ENCODE data around the gene OR1F1.
"Not testable (repeated sequence)": the region's sequence is repeated elsewhere in the genome, so short reads cannot be mapped to it uniquely, and the experiment has no call there.

OR1F1 gene

DNA sequence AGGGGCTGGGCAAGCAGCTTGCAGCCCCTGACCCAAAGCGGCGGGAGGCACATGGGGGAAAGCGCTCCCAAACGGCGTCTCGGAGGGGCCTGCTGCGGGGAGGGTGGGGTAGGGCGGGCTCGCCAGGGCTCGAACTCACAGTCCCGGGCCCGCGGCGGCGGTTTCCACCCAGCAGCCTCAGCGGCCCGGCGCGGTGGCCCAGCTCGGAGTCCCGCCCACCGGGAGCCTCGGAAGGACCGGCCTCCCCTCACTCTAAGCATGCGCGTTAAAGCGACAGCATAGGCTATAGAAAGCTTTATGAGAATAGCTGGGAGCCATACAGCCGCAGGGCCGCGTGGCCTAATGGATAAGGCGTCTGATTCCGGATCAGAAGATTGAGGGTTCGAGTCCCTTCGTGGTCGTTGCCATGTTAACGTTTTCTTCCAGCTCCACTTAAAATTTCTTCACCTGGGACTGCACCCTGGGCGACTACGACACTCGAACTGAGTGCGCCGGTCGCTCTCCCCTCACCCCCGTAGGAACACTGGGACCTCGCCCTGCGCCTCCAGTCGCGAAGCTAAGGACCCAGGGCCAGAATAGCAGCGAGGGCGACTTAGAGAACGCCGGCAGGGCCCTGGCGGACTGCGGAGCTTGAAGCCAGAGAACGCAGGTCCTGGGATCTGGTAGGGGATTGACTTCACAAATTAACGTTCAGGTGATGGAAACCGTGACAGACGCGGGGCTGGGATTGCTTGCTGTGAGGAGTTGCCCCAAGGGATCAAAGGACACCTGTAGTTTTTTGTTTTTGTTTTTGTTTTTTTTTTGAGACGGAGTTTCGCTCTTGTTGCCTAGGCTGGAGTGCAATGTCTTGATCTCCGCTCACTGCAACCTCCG is 37.4 kb upstream of the OR1F1 start:
- DNase-seq (ENCODE audit: low read depth in 2 of 3, low spot score in 2 of 3) = peak; percentile 99 to 100 (median 100)

DNA sequence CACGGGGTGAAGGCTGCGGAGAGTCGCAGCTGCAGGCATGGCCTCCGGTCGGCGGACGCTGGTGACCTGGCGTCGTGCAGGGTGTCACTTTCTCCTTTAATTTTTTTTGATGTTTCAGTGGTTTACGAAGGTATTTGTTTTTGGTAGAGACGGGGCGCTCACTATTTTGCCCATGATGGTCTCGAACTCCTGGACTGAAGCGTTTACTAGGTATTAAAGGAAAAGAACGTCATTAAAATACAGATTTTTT is 36.1 kb upstream of the OR1F1 start:
- no peak for DNase-seq (ENCODE audit: low read depth in 2 of 3, low spot score in 2 of 3)

DNA sequence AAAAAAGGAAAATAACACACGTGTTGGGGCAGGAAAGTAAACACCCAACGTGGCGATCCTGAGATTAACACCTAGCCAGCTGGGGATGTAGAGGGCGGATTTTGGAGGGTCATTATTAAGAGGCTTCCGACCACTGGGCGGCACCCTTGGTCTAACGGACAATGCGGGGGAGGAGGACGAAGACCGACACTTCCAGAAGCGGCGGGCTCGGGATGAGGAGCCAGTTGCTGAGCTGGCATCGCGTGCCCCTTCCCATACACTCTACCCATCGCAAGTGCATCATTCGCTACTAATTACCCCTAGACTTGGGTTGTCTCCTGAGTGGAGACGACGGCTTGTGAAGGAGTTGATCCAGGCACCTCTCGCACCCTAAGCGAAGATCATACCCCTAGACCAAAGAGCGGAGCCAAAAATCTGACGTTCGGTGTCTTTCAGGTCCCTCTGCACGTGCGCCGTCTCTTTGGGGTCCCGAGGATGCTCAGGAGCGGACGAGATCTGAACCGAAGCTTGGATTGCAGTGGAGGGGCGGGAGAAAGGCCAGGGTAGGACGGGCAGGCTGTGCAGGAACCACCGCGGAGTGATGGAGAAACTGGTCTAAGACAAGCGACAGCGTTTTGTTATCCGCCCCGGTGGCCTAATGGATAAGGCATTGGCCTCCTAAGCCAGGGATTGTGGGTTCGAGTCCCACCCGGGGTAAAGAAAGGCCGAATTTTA is 35.6 kb upstream of the OR1F1 start:
- DNase-seq (ENCODE audit: low read depth in 2 of 3, low spot score in 2 of 3) = peak; percentile 83 to 99 (median 99)

- DNase-seq (ENCODE audit: low read depth in 2 of 3, low spot score in 2 of 3) = no peak
Measured at GRCh38 chr16:3152991-3153368, 35.0 kb upstream of the OR1F1 start.

GRCh38 chr16:3155181-3155580 is 32.8 kb upstream of the OR1F1 start:
- no peak for DNase-seq (ENCODE audit: low read depth in 2 of 3, low spot score in 2 of 3)

DNA sequence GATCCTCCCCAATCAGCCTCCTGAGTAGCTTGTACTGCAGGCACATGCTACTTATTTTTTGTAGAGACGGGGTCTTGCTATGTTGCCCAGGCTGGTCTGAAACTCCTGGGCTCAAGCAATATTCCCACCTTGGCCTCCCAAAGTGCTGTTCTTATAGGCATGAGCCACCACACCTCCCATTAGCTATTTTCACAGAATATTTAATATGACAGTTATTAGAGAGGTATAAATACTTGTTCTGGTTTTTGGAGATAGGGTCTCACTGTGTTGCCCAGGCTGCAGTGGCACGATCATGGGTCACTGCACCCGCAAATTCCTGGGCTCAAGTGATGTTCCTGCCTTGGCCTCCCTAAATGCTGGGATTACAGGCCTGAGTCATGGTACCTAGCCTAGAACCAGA is 32.0 kb upstream of the OR1F1 start:
- no peak for DNase-seq (ENCODE audit: low read depth in 2 of 3, low spot score in 2 of 3)

DNA sequence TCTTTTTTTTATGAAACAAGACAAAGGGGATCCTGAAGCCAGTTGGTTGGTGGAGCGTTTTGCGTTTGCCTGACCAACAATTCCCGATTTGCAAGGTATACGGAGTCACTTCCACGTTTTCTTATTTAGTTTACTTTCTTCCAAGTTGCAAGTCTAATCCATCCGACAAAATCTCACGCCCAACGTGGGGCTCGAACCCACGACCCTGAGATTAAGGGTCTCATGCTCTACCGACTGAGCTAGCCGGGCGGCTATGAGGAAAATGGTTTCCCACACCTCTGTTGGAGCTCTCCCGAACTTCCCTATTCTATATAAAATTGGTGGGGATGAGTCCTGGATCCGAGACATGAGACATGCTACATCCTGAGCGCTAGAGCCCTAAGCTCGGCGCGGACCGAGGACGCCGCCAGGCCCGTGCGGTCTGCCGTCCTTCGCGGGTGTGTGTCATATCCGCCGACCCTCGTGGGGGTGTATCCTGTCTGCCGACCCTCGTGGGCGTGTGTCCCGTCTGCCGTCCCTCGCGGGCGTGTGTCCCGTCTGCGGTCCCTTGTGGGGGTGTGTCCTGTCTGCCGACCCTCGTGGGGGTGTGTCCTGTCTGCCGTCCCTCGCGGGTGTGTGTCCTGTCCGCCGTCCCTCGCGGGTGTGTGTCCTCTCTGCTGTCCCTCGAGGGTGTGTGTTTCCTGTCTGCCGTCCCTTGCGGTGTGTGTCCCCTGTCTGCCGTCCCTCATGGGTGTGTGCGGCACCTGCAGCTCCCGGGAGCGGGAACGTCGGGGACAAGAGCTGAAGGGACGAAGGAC is 30.6 kb upstream of the OR1F1 start:
- peak in 1 of 3 experiments; percentile 68 for DNase-seq (ENCODE audit: low read depth in 2 of 3, low spot score in 2 of 3)

DNA sequence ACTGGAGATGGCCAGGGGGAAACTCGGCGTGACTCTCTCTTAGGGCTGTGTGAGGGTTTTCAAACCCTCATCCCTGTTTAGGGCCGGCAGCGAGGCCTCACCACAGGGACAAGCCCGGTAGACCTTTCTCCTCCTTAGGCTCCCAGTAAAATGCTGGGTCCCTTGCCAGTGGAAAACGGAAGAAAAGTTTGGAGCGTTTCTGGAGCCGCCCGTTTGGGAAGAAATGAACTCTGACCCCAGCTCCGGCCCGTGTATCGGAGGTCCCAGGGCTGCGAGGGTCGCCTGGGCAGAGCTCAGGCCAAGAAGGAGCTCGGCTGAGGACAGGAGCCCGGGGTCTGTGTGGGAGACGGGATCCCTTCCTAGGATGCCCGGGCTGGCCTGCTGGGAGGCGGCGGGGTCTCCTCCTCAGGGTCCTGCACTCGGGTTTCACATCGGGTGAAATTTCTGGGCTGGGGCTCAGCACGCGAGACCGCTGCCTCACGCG is 29.9 kb upstream of the OR1F1 start:
- DNase-seq (ENCODE audit: low read depth in 2 of 3, low spot score in 2 of 3) = no peak

DNA sequence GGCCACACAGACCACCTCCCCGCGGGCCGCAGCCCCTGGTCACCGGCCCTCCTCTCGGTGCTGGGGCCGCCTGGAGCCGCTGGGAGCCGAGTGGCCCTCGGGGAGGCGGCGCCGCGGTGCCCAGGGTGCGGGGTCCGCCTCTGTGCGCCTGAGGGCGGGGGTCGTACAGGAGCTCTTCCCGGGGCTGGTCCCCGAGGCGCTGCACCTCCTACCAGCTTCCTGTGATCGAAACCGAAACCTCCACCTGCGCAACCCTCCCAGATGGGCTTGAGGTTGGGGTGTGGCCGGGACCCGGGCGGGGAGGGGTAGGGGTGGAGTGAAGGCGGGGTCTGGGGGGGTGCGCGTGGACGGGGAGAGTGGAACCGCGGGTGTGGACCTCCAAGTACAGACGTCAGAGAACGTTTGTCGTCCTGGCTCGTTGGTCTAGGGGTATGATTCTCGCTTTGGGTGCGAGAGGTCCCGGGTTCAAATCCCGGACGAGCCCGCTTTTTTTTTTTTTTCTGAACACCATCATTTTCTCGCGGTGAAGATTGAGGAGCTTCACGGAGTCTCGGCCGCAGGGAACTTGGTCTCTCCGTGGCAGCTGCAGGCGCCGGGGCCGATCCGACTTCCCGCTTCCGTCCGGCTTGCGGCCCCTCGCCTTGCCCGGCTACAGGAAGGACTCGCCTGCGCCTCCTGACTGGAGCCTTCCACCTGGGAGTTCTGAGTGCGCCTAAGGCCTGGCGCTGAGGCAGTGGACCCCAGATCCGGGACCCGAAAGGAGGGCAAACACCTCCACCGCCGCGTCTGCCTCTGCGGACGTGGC is 29.3 kb upstream of the OR1F1 start:
- peak; percentile 75 to 87 (median 85) for DNase-seq (ENCODE audit: low read depth in 2 of 3, low spot score in 2 of 3)

- DNase-seq (ENCODE audit: low read depth in 2 of 3, low spot score in 2 of 3) = no peak
Measured at GRCh38 chr16:3161235-3162018, 26.6 kb upstream of the OR1F1 start.

DNA sequence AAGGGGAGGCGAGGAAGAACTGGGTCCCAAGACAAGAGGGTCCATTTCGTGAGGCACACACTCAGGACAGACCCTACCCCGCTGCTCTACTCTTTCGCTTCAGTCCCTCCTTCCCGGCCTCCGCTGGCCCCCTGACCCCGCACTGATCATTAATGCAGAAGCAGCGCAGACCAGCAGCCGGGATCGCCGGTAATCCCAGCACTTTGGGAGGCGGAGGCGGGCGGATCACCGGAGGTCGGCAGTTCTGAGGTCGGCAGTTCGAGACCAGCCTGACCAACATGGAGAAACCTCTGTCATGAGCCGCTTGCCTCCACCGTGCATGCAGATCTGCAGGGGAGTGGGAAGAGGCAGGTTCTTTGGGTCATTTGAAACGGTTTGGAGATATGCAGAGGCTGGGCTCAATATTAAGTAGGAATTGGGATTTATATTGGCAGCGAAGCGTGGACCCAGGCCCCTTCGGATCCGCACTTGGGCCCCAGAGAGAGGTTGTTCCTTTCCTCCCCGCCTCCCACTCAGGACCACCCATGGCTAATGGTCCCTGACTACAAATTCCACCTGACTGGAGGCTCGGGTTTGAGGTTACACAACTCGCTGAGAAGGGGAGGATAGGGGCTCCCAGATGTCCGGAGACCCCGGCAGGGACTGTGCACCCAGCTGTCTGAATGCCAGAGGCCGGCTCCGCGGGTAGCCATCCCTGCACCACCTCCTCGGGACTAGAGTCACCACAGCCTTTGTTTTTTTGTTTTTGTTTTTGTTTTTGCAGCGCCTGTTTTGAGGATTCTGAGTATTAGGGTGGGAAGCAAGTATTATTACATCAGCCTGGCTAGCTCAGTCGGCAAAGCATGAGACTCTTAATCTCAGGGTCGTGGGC is 23.6 kb upstream of the OR1F1 start:
- DNase-seq (ENCODE audit: low read depth in 2 of 3, low spot score in 2 of 3) = no peak

GRCh38 chr16:3165111-3165822 is 22.7 kb upstream of the OR1F1 start:
- DNase-seq (ENCODE audit: low read depth in 2 of 3, low spot score in 2 of 3) = no peak

- DNase-seq (ENCODE audit: low read depth in 2 of 3, low spot score in 2 of 3) = no peak
Measured at GRCh38 chr16:3166505-3166886, 21.5 kb upstream of the OR1F1 start.

DNA sequence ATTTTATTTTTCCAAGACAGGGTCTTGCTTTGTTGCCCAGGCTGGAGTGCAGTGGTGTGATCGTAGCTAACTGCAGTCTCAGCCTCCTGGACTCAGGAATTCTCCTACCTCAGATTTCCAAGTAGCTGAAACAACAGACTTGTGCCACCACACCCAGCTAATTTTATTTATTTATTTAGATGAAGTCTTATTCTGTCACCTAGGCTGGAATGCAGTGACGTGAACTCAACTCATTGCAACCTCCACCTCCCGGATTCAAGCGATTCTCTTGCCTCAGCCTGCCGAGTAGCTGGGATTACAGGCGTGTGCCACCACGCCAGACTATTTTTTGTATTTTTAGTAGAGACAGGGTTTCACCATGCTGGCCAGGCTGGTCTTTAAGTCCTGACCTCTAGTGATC is 19.3 kb upstream of the OR1F1 start:
- not testable (repeated sequence) for DNase-seq (ENCODE audit: low read depth in 2 of 3, low spot score in 2 of 3)

- no peak for DNase-seq (ENCODE audit: low read depth in 2 of 3, low spot score in 2 of 3)
Measured at GRCh38 chr16:3170440-3171180, 17.4 kb upstream of the OR1F1 start.

- DNase-seq (ENCODE audit: low read depth in 2 of 3, low spot score in 2 of 3) = no peak
Measured at GRCh38 chr16:3171181-3171854, 16.7 kb upstream of the OR1F1 start.

GRCh38 chr16:3171855-3172593 is 16.0 kb upstream of the OR1F1 start:
- no peak for DNase-seq (ENCODE audit: low read depth in 2 of 3, low spot score in 2 of 3)
